ENCODE measurements around the gene TENM4.

Gene TENM4

DNA sequence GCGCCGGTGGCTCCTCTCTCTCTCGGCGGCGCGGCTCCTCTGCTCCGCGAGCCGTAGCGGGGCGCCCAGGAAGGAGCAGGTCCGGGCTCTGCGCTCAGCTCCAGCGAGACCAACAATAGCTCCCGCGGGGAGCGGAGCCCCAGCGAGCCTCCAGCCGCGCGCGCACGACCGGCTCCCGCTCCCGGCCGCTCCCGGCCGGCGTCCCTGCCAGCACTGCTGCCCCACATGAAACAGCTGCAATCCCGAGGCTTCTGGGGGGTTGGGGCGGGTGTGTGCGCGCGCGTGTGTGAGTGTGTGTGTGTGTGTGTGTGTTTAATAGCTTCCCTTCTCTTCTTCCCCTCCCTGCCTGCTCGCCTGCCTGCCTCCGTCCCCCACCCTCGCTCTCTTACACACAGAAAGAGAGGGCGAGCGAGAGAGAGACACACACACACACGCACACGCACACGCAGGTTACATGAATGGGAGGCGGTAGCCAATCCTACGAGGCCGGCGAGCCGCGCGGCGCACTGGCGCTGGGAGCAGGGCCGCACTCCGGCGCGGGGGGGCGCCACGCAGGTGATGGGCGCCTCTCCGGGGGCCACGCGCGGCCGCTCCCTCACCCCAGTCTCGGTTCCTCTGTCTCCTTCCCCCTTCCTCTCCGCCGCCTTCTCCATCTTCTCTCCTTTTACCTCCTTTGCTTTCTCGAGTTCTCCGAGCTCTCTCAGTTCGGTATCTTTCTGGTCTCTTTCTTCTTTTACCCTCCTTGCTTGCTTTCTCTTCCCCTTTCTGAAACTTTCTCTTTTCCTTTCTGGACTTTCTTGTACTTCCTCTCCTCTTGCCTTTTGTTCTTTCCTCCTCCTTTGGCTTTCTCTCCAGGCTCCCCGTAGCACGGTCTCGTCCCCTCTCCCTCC lies at the start of gene TENM4:
Gene TENM4 (minus strand): TSS at position 460 of the 890 bp plus-strand sequence. CDS start 371,086 bp downstream, outside the sequence.
- peak; percentile 79 for DNase-seq

DNA sequence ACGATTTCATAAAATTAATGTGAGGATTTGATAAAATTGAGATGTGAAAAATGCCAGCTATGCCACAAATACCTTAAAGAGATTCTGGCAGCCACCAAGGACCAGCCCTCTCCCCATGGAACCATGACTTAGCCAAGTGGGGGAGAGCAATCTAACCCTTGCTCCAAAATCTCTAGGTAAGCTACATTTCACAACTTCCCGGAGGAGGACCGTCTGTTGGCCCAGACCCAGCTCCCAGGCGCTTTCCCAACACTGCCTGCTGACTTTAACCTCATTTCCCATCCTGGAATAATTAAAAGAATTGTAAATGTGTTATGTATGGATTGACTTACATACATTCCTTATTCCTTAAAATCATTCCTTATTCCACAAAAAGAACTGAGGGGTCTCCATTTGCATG lies 47.5 kb upstream of the TENM4 start:
- DNase-seq = no peak

DNA sequence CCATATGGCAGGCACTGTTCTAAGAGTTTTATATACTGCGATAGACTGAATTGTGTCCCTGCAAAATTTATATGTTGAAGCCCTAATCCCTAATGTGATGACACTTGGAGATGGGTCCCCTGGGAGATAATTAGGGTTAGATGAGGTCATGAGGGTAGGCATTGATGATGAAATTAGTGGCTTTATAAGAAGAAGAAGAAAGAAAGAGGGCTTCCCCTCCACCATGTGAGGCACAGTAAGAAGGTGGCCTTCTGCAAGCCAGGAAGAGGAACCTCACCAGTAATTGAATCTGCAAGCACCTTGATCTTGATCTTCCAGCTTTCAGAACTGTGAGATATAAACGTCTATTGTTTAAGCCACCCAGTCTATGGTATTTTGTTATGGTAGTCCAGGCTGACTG lies 46.6 kb upstream of the TENM4 start:
- DNase-seq = no peak

DNA sequence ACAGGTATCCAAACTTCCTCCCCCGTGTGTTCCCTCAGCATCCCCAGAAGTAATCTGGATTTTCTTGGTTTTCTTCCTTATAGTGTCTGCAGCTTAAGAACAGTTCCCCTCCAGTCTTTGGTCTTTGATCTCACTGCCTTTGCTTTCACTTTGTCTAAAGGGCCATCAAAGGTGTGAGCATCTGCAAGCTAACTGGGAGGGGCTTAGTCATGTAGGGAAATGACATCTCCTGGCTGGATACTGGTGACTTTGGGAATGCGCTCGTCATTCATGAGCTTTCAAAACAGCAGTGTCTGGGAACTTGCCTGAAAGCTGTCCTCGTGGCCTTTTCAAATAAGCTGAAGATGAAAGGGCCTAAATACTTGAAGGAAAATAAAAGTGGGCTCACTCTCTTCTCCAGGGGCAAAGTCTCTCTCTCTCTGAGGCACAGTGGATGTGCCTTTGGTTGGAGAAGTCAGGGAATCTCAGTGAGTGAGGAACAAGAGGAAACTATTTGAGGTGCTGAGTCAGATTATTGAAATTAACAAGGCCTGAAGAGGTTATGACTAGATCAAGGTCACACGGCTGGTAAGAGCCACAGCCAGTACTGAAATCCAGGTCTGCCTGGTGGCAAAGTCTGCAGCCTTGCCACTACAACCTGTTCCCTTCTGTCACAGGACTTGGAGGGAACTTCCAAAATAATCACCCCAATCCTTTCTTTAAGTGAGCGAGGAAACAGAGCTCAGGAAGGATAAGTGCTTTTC lies 45.6 kb upstream of the TENM4 start:
- DNase-seq = no peak

DNA sequence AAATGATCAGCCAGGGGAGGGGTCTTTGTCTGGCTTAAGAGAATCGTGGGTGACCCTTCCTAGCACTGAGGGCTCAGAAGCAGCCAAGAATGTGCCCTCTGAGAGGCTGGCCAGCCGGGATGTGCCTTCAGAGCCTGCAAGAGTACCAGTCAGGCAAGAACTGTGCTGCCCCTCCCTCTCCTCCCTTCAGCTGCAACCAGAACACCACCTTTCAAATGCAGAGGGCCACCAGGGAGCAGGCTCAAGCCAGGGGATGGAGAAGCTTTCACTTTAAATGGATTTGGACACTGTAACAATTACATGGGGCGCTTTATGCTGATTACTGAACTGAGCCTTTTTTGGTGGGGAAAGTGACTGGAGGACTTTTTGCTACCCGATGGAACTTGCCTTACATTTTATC lies 44.9 kb upstream of the TENM4 start:
- no peak for DNase-seq

DNA sequence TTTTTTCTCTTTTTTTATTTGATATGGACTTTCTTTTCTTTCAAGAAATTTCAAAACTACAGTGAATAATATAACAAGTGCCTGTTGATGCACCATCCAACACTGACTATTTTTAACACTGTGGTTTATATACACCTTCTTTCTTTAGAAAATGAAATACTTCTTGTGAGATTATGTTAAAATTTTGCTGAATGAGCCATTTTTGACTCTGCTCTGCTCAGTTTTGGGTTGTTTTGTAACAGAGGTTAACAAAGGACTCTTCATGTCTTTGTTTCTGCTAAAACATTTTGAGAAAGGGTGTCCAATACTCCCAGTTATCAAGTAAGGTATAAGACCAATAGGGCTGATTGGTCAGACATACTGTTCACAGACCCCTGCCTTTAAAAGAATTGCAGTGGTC lies 44.0 kb upstream of the TENM4 start:
- no peak for DNase-seq

DNA sequence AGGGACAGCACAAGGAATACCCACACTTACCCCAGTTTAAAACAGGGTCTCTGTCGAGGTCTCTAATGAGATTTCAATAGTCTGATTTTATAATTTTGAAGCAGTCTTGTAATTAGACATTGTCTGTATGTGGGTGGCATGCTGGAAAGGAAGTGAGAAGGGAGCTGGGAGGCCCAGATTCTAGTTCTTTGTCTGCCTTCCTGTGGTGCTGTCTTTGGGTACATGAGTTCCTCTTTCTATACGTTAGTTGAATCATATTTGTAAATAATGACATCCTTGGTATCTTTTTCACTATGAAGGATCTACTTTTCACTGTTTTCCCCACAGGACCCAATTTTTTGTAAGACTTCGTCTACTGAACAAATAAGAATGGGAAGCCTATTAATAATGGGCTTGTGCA lies 42.0 kb upstream of the TENM4 start:
- DNase-seq = no peak

DNA sequence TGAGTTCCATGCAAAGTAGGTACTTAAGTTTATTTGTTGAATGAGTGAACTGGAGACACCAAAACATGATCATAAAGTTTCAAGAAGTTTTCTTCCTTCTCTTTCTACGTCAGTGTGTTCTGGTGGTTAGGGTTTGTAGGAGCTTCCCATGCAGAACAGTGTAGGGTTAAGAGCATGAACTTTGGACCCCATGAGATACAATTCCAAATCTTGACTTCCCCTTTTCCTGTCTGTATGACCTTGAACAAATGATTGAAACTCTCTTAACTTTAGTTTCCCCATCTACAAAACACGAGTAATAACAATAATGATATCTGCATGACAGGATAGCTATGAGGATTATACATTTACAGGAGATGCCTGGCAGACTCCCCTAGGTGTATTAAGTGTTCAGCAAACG lies 41.0 kb upstream of the TENM4 start:
- DNase-seq = no peak

DNA sequence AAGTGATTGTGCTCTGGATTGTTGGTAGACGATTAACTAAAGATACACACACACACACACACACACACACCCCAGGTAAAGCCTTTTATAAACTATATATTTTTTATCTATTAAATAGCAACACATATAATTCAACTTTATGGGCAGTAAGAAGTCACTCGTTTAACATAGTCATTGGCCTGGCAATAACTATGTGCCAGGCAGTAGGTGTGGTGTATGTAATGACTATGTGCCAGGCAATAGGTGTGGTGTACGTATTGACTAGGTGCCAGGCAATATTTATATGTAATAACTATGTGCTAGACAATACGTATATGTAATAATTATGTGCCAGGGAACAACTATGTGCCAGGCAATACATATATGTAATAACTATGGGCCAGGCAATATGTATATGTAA lies 40.0 kb upstream of the TENM4 start:
- DNase-seq = no peak

DNA sequence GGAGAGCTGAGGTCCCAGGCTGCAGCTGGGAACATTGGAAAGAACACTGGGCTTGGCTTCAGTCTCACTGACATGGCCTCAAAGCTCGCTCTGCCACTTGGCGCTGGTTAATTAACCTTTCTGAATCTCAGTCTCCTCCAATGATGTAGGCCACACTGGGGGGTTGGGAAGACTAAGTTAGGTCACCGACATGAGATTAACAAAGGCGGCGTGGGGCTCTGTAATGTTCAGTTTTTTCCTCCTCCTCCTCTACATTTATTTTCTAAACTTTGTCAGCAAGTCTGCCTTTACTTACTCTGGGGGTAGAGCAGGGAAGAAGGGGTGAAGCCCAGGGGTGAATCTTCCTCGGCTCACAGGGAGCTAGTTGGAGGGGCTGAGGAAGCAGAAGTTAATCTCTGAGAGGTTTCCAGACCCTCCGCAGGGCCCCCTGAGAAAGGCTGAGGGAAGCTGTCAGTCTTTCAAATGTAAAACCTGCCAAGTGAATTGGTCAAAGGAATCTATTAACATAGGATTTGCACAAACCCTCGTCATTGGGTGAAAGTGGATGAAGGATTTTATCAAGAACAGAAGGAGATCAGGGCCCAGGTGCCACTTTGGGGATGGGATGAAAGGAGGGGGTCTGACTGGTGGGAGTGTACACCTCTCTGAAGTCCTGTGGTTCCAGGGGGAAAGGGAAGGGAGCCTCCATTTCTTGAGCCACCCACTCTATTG lies 32.1 kb upstream of the TENM4 start:
- no peak for DNase-seq

DNA sequence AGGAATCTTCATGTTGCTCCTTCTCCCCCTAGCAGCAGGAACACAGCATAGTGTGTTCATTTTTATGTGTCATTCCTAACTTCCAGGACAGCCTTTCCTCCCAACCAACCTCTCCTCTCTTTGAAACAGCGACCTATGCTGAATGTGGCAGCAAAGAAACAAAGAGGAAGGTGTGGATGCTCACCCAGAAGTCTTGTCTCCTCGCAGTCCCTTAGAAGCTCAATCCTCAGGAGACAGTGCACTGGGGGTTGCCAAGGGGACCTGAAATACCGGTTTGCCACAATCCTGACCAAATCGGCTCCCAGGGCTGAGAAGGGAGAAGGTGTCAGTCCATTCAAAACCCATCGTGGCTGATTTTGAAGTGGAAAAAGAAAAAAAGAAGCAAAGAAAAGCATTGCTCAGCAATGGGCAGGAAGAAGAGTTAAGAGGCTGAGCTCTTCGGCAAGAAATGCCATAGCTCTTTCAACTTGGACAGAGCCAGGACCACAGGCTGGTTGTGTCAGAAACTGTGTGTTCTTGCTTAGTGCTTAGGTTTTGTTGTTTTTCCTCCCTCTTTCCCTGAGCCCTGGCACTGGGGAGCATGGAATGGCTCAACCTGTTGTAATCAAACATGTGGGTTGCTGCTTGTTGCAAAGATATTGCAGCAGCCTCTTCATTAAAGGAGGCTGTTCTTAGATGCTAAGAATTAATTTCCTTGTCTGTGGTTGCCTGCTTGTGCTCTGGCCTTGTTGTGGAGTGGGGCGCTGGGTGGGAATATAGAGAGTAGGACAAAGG lies 30.4 kb upstream of the TENM4 start:
- DNase-seq = no peak

DNA sequence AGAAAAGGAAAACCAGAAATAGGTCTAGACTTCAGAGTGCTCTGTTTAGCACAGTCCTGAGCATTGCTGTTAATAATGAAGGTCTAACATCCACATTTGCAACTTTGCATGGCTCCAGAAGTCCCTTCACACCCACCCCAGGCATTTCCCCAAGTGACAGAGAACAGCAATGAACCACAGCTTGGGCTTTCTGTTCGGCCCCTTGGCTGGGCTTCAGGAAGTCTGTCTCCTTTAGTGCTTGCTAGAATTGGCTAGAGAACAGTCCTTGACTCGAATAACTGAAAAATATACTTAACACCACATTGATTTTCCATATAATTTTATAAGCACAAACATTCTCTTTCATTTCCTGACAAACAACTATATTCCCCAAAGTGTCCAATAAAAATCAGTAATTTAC lies 29.3 kb upstream of the TENM4 start:
- DNase-seq = no peak

DNA sequence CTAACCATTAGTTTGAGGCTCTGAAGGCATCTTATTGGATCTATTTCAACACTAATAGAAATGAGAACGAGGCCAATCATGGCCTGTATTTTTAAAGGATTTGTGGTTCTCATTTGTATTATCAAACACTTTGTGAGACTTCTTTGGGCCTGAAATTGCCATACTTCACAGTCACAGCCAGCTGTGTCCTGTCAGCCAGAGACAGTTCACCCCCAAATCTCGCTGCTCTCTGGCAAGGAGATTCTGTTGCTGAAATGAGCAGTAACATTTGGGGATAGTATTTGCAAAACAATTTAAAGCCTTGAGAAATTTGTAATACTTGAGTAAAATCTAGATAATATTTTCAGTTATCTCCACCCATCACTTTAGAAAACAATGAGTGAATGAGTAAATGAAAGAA lies 26.9 kb upstream of the TENM4 start:
- no peak for DNase-seq

DNA sequence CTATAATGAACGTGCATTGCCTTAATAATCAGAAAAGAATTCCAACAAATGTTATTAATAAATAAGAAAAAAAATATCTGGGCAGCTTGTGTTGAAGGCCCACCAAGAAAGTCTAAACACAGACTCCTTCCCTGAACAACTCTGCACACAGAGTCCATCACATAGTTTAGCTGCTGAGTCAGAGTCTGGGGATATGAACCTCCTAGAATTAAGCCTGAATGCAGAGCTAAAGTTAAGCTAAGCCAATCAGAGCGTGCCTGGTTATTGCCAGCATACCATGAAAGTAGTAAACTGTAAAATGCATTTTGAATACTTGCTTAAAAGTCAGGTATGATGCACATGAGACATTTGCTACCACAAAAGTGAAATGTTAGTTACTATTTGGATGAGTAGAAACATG lies 25.6 kb upstream of the TENM4 start:
- no peak for DNase-seq

DNA sequence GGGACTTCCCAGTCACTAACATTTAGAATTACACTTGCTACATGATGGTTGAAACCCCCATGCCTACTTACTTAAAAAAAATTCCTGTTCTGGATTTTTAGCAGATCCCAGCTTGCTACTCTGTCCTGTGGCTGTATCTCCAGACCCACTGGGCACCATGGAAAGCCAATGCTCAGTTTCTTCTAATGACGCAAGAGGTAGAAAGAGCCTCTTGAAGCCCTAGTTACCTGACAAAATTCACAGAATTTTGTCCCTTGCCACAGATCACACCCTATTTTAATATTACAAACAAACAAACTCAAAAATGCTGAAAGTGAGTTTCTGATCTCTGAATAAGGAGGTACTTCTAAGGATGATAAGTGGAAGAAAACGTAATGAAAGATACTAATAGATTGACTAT lies 24.3 kb upstream of the TENM4 start:
- no peak for DNase-seq

DNA sequence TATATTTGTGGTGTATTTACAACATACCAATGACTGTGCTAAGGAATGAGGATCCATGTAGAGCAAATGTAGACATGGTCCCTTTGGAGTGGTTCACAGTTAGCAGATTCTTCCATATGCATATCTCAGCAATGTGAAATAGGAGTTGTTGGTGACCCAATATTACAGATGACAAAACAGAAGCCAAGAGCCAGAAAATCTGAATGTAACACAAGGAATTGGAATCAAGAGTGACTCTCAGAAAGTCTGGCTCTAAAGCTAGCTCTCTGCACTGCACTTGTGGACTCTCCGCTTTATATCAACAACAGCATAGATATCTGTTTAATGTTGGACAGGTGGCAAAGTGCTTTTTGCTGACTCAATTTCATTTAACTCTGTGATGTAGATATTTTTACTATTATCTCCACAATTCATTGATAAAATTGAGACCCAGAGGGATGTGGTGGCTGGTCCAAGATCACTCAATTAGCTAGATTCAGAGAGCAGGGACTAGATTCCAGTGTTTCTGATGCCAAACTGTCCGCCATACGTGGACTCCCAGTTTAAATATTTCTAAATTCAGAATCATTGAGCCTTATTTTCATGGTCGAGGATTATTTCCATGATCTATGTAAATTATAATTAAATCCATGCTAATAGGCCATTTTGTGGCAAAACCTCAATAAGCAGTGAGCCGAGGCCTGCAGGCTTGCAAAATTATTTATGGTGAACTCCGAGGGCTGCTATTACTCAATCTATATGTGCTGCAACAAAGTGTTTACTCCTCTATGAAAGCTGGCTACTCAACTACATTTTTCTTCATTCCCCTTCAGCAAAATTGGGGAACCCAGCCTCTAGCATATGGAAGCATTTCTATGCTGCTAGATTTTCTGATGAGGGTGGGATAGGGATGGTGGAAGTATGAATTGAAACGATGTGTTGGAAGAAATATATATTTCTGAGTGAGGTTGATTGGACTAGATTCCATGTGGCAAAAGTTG lies 21.1 kb upstream of the TENM4 start:
- DNase-seq = no peak

DNA sequence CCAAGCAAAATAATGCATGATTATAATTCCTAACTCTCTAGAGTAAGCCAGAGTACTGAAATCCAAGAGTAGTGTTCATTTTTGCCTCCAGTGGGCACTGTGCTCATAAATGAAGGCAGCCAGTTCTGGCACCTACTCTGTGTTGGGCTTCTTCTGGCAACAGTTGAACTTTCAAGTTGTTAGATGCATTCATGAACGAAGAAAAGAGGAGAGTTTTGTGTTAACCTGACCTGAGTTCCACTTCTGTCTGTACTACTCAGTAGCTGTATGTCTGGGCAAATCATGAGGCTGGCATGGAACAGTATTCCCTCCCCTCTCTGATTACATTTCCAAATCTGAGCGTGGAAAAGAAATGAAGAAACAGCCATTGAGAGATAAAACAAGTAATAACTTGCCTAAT lies 20.3 kb upstream of the TENM4 start:
- no peak for DNase-seq

DNA sequence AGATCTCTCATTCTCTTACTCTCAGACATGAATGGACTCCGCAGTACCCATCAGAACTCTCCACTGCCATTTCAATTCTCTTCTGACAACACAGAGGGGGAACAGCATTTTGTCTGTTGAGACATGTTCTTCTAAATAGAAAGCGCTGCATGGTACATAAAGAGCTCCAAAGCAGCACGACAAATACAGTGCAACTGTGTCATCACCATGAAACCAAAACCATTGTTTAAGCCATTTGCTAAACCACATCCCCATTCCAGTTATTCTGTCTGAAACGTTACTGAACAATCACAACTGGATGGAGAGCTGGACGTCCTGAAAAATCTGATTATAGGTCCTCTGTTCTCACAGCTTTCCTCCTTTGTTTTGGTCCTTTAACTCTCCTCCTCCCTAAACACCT lies 17.9 kb upstream of the TENM4 start:
- DNase-seq = no peak

DNA sequence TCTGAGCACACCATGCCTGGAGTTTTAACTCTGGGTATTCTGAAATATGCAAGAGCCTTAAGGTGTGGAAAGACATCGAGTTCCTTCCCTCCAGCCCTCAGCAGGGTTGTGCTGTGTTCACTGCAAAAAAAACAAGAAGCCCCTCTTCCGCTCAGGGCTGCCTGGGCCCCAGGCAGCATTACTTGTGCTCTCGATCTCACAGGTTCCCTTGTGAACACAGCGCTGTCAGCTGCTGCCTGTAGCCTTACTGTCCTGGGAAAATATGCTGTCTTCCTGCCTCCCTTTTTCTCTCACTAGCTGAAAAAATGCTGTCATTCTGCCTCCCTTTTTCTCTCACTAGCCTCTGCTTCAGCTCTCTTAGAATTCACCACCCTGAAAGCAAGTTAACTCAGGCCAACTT lies 15.7 kb upstream of the TENM4 start:
- no peak for DNase-seq

DNA sequence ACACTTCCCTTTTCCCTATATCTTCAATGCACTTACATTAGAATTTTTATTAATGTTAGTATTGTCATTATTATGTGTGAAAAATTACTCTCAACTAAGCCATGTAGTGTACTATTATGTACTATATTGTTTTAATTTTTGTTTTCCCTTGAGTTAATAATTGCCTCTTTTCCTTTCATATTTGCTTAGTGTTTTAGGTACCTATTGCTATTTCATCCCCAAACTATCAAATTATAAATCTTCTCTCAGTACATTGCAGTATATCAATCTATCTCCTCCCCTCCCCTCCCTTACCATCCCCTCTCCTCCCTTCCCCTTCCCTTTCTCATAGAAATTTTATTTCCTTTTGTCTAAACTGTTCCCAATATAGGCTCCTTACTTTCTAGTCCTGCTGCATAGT lies 12.8 kb upstream of the TENM4 start:
- DNase-seq = no peak

DNA sequence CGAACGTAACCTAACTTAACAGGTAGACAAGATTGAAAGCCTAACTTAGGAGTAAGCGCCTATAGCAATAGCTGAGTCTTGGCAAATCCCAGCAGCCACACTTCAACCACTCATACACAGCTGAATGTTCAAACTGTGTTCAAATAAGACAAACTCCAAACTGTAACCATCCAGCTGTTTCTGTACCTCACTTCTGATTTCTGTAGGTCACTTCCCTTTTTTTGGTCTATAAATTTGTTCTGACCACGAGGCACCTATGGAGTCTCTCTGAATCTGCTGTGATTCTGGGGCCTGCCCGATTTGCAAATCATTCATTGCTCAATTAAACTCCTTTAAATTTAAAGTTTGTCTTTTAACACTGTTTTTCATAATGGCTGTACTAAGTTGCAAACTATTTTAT lies 8.2 kb upstream of the TENM4 start:
- DNase-seq = no peak

All from NCI-H1092 (cell line).